ENCODE measurements around the gene WDFY4. TPM values are rescaled to one million over a fixed set of nuclear protein-coding genes. Genes with fewer than 3 reads are reported as not detected.

Gene WDFY4
- total and polyA plus RNA-seq, 2 donors (not counting 1 experiment from before 2014, with no cell fraction given): 0.06 to 0.66 TPM

- no peak overlapping the region for H3K4me3 ChIP-seq (replicated peaks in 1 of 4; ENCODE audit: control extremely low read depth in 1 of 4, insufficient read depth in 1 of 4, low read depth in 3 of 4, low read length in 4 of 4)
- H2AFZ ChIP-seq (ENCODE audit: low read length): no peak overlapping the region
- no peaks in the 10 kb centered on the region for H3K36me3 ChIP-seq (ENCODE audit: control insufficient read depth, insufficient read depth, low read length)
- H3K4me2 ChIP-seq (ENCODE audit: extremely low read depth, insufficient read depth, low read length): no peak overlapping the region
- H3K27me3 ChIP-seq (ENCODE audit: control insufficient read depth, insufficient read depth, low read length): peaks cover 9% of the 10 kb centered on the region
- no peaks in the 10 kb centered on the region for H4K20me1 ChIP-seq (ENCODE audit: control insufficient read depth, extremely low read depth, insufficient read depth, low read length)
- H3K4me1 ChIP-seq (ENCODE audit: control insufficient read depth, extremely low read depth, insufficient read depth, low read length): no peaks in the 10 kb centered on the region
- no peaks in the 10 kb centered on the region for H3K79me2 ChIP-seq (ENCODE audit: control insufficient read depth, insufficient read depth, low read length)
- no peak overlapping the region for H3K9ac ChIP-seq (ENCODE audit: insufficient read depth, low read length)
- DNase-seq (ENCODE audit: low read depth in 2 of 2): no peak
- H3K27ac ChIP-seq (ENCODE audit: insufficient read depth, low read length): no peak overlapping the region
- H3K9me3 ChIP-seq (ENCODE audit: control insufficient read depth, insufficient read depth, low read depth, low read length): no peaks in the 10 kb centered on the region
- no peak for TF ChIP-seq EZH2 (IDR thresholded peaks at IDR 0.05; ENCODE audit: low read length, missing control alignments)
Measured at GRCh38 chr10:48694371-48695030, 9.8 kb downstream of the WDFY4 start.

- H4K20me1 ChIP-seq (ENCODE audit: control insufficient read depth, extremely low read depth, insufficient read depth, low read length): no peaks in the 10 kb centered on the region
- peaks cover 9% of the 10 kb centered on the region for H3K27me3 ChIP-seq (ENCODE audit: control insufficient read depth, insufficient read depth, low read length)
- H3K27ac ChIP-seq (ENCODE audit: insufficient read depth, low read length): no peak overlapping the region
- H3K4me2 ChIP-seq (ENCODE audit: extremely low read depth, insufficient read depth, low read length): no peak overlapping the region
- H3K79me2 ChIP-seq (ENCODE audit: control insufficient read depth, insufficient read depth, low read length): no peaks in the 10 kb centered on the region
- DNase-seq (ENCODE audit: low read depth in 2 of 2): no peak
- H3K36me3 ChIP-seq (ENCODE audit: control insufficient read depth, insufficient read depth, low read length): no peaks in the 10 kb centered on the region
- H3K9me3 ChIP-seq (ENCODE audit: control insufficient read depth, insufficient read depth, low read depth, low read length): no peaks in the 10 kb centered on the region
- no peak overlapping the region for H3K4me3 ChIP-seq (replicated peaks in 1 of 4; ENCODE audit: control extremely low read depth in 1 of 4, insufficient read depth in 1 of 4, low read depth in 3 of 4, low read length in 4 of 4)
- H3K4me1 ChIP-seq (ENCODE audit: control insufficient read depth, extremely low read depth, insufficient read depth, low read length): no peaks in the 10 kb centered on the region
- TF ChIP-seq CTCF (conservative IDR thresholded peaks at IDR 0.05 in 1 of 2, IDR thresholded peaks at IDR 0.05 in 1 of 2; ENCODE audit: low read depth in 1 of 2, low read length in 2 of 2): no peak
- TF ChIP-seq EZH2 (IDR thresholded peaks at IDR 0.05; ENCODE audit: low read length, missing control alignments): no peak
- H2AFZ ChIP-seq (ENCODE audit: low read length): no peak overlapping the region
- H3K9ac ChIP-seq (ENCODE audit: insufficient read depth, low read length): no peak overlapping the region
Measured at GRCh38 chr10:48695636-48696534, 11.2 kb downstream of the WDFY4 start.

- Histone ChIP-seq H3K4me2 (ENCODE audit: extremely low read depth, insufficient read depth, low read length) (no peak overlapping the region), H2AFZ (ENCODE audit: low read length) (no peak overlapping the region), H3K36me3 (ENCODE audit: control insufficient read depth, insufficient read depth, low read length) (no peaks in the 10 kb centered on the region), H3K27ac (ENCODE audit: insufficient read depth, low read length) (no peak overlapping the region), H3K4me3 (replicated peaks in 1 of 4; ENCODE audit: control extremely low read depth in 1 of 4, insufficient read depth in 1 of 4, low read depth in 3 of 4, low read length in 4 of 4) (no peak overlapping the region), H3K4me1 (ENCODE audit: control insufficient read depth, extremely low read depth, insufficient read depth, low read length) (no peaks in the 10 kb centered on the region), H3K79me2 (ENCODE audit: control insufficient read depth, insufficient read depth, low read length) (no peaks in the 10 kb centered on the region), H4K20me1 (ENCODE audit: control insufficient read depth, extremely low read depth, insufficient read depth, low read length) (no peaks in the 10 kb centered on the region), H3K9me3 (ENCODE audit: control insufficient read depth, insufficient read depth, low read depth, low read length) (no peaks in the 10 kb centered on the region), H3K9ac (ENCODE audit: insufficient read depth, low read length) (no peak overlapping the region), H3K27me3 (ENCODE audit: control insufficient read depth, insufficient read depth, low read length) (peaks cover 9% of the 10 kb centered on the region)
- no peak for DNase-seq (ENCODE audit: low read depth in 2 of 2)
- TF ChIP-seq EZH2 (IDR thresholded peaks at IDR 0.05; ENCODE audit: low read length, missing control alignments): no peak
- no peak for TF ChIP-seq CTCF (conservative IDR thresholded peaks at IDR 0.05 in 1 of 2, IDR thresholded peaks at IDR 0.05 in 1 of 2; ENCODE audit: low read depth in 1 of 2, low read length in 2 of 2)
Measured at GRCh38 chr10:48696535-48696873, 11.8 kb downstream of the WDFY4 start.
